ENCODE measurements around the gene VAC14.
"Not testable (repeated sequence)": the region's sequence is repeated elsewhere in the genome, so short reads cannot be mapped to it uniquely, and the experiment has no call there.

Gene VAC14

DNA sequence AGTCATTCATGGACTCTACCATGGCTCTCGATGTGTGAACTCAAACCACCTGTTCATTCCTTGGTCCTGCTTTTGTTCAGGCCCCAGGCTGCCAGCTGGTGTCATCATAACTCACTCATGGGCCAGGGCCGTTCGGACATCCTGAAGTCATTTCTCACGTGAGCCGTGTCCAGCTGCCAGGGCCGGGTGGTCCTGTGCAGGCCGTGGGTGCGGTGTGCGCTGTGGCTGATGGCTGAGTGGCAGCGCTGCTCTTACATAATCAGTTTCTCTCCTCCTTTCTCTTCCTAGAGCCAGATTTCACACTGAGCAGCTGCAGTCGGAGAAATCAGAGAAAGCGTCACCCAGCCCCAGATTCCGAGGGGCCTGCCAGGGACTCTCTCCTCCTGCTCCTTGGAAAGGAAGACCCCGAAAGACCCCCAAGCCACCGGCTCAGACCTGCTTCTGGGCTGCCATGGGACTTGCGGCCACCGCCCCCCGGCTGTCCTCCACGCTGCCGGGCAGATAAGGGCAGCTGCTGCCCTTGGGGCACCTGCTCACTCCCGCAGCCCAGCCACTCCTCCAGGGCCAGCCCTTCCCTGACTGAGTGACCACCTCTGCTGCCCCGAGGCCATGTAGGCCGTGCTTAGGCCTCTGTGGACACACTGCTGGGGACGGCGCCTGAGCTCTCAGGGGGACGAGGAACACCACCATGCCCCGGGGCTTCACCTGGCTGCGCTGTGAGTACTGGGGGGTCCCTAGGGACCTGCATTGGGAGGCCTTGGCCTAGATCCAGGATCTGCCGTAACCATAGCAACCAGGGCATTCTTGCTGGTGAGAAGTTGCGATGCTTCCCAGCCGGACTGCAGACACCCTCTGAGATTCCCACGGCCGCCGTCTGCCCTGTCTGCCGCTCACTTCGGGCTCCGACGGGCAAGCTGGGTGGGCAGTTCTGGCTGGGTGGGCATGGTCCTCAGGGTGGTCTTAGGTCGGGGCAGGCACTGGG, 154.4 kb downstream of the VAC14 start, which contains the start of gene IL34:
IL34 (plus strand) TSS at position 300 of the 982 bp plus-strand sequence; CDS start at position 689, 389 bp downstream.
- no peak for DNase-seq (ENCODE audit: low read depth in 2 of 2)

GRCh38 chr16:70644763-70645597, 156.0 kb downstream of the VAC14 start:
- DNase-seq (ENCODE audit: low read depth in 2 of 2): no peak

DNA sequence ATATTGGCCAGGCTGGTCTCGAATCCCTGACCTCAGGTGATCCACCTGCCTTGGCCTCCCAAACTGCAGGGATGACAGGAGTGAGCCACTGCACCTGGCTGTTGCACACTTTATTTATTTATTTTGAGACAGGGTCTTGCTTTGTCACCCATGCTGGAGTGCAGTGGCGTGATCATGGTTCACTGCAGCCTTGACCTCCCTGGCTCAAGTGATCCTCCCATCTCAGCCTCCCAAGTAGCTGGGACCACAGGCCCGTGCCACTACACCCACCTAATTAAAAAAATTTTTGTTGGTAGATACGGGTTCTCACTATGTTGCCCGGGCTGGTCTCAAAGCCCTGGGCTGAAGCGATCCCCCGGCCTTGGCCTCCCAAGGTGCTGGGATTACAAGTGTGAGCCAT, 157.7 kb downstream of the VAC14 start:
- DNase-seq (ENCODE audit: low read depth in 2 of 2): not testable (repeated sequence)

GRCh38 chr16:70642633-70643032, 158.3 kb downstream of the VAC14 start:
- DNase-seq (ENCODE audit: low read depth in 2 of 2): no peak

- DNase-seq (ENCODE audit: low read depth in 2 of 2): no peak
Observed at GRCh38 chr16:70638814-70639792, 161.9 kb downstream of the VAC14 start.

Data from stimulated activated CD8-positive, alpha-beta memory T cell treated with anti-CD3 and anti-CD28 coated beads, Interleukin-7, amount 100 ng/mL, for 4 hours (primary cell).